HCT116 (cell line): ENCODE measurements around the gene DDX20. TPM values are rescaled to one million over a fixed set of nuclear protein-coding genes. Genes with fewer than 3 reads are reported as not detected.

Experiments used
- ATAC-seq: fragments of 200-7000 bp; cut with Tn5 transposase; 2 replicates; pipeline ENCODE4 v1.9.1; 2020; ENCODE audit warnings: mild to moderate bottlenecking, moderate library complexity
- BruUV-seq: library from RNA; stranded (reverse); fragments of 400-500 nt; replicated peaks from 2 replicates; lab custom pipeline; 2021; lab: Mats Ljungman, UMichigan
- CTCF ChIA-PET: fragments of 300-600 bp; sonication (Branson Sonifier 250); formaldehyde crosslinking; loops from one replicate; lab custom pipeline; 2021; ENCODE audit warnings: antibody characterized with exemption; lab: Charles Lee
- POLR2A ChIA-PET: fragments of 300-600, 350-600 bp; sonication (Branson Sonifier 250); formaldehyde crosslinking; loops from one replicate; lab custom pipeline; 2021; ENCODE audit warnings: antibody characterized with exemption; lab: Charles Lee
- RAD21 ChIA-PET, 2 experiments: fragments of 300-600 bp; sonication (Branson Sonifier 250); formaldehyde crosslinking; loops; one replicate each; lab custom pipeline; 2023; ENCODE audit warnings: low total read pairs in 2 of 2; ENCODE audit not compliant: uncharacterized antibody in 2 of 2, unreplicated experiment in 2 of 2, low non-redundant PET in 1 of 2; lab: Charles Lee
- DNase-seq: peaks from one replicate; pipeline ENCODE4 v3.0.0-alpha.2; 2010; ENCODE audit warnings: low read depth, low spot score
- H2AFZ ChIP-seq: fragments of 200-600 bp; shearing (Covaris generic), sonication (generic); 2 replicates; pipeline ENCODE4 v1.6.1; 2017; ENCODE audit warnings: low read depth, mixed run types, mixed read lengths, antibody characterized with exemption, low read length; ENCODE audit not compliant: poor library complexity, severe bottlenecking
- H3K27ac ChIP-seq: 2 replicates; pipeline ENCODE4 v1.5.1; 2012; ENCODE audit warnings: low read depth, low read length
- H3K27me3 ChIP-seq: fragments of 200-600 bp; sonication (generic); 2 replicates; pipeline ENCODE4 v1.6.1; 2016; ENCODE audit warnings: mixed run types, low read length, mixed read lengths; ENCODE audit not compliant: insufficient read depth
- H3K36me3 ChIP-seq, 2 experiments: fragments of 200-500 bp in 1 of 2; fragments of 200-600 bp in 1 of 2; sonication (Bioruptor generic) in 1 of 2; sonication (generic) in 1 of 2; 2 replicates each; pipeline versions ENCODE4 v1.5.1 to v1.6.1; 2014 to 2016; ENCODE audit warnings: low read length in 2 of 2, inconsistent platforms in 1 of 2, mixed read lengths in 1 of 2, mixed run types in 1 of 2; ENCODE audit not compliant: insufficient read depth in 2 of 2, control insufficient read depth in 1 of 2
- H3K4me1 ChIP-seq, 2 experiments: fragments of 200-600 bp in 1 of 2; sonication (generic) in 1 of 2; 2 replicates each; pipeline versions ENCODE4 v1.5.1 to v1.6.1; 2012 to 2017; ENCODE audit warnings: low read length in 2 of 2, inconsistent platforms in 1 of 2, mild to moderate bottlenecking in 1 of 2, mixed read lengths in 1 of 2, mixed run types in 1 of 2, moderate library complexity in 1 of 2; ENCODE audit not compliant: insufficient read depth in 2 of 2, control insufficient read depth in 1 of 2
- H3K4me2 ChIP-seq: fragments of 200-600 bp; sonication (generic); 2 replicates; pipeline ENCODE4 v1.6.1; 2017; ENCODE audit warnings: mixed run types, low read length, mixed read lengths
- H3K4me3 ChIP-seq, 2 experiments: fragments of 200-600 bp in 1 of 2; sonication (generic) in 1 of 2; replicated peaks in 1 of 2; 2 replicates each; pipeline ENCODE4 v1.5.1; 2011 to 2016; ENCODE audit warnings: low read length in 2 of 2, control low read depth in 1 of 2, low read depth in 1 of 2, mild to moderate bottlenecking in 1 of 2, mixed read lengths in 1 of 2, mixed run types in 1 of 2
- H3K79me2 ChIP-seq: fragments of 200-600 bp; sonication (generic); 2 replicates; pipeline ENCODE4 v1.6.1; 2017; ENCODE audit warnings: mild to moderate bottlenecking, mixed run types, low read length, moderate library complexity, mixed read lengths; ENCODE audit not compliant: insufficient read depth
- H3K9ac ChIP-seq: fragments of 200-600 bp; sonication (generic); 2 replicates; pipeline ENCODE4 v1.6.1; 2016; ENCODE audit warnings: low read length, mixed read lengths
- H3K9me2 ChIP-seq: fragments of 200-600 bp; sonication (generic), shearing (Covaris generic); 2 replicates; pipeline ENCODE4 v1.6.1; 2017; ENCODE audit warnings: mixed run types, mild to moderate bottlenecking, moderate library complexity; ENCODE audit not compliant: insufficient read depth
- H3K9me3 ChIP-seq, 2 experiments: fragments of 200-500 bp in 1 of 2; fragments of 200-600 bp in 1 of 2; sonication (Bioruptor generic) in 1 of 2; sonication (generic) in 1 of 2; 2 replicates each; pipeline ENCODE4 v1.6.1; 2014 to 2017; ENCODE audit warnings: low read length in 2 of 2, mixed read lengths in 2 of 2, inconsistent platforms in 1 of 2, low read depth in 1 of 2, mild to moderate bottlenecking in 1 of 2, mixed run types in 1 of 2, moderate library complexity in 1 of 2; ENCODE audit not compliant: control insufficient read depth in 1 of 2, insufficient read depth in 1 of 2
- H4K20me1 ChIP-seq: fragments of 200-600 bp; sonication (generic), shearing (Covaris generic); 2 replicates; pipeline ENCODE4 v1.6.1; 2017; ENCODE audit warnings: mixed run types, mild to moderate bottlenecking, moderate library complexity; ENCODE audit not compliant: insufficient read depth
- CEBPB ChIP-seq: IDR thresholded peaks from 2 replicates; pipeline ENCODE4 v1.6.1; 2012; ENCODE audit warnings: low read depth
- EGR1 ChIP-seq: IDR thresholded peaks from 2 replicates; pipeline ENCODE4 v1.6.1; 2012; ENCODE audit warnings: low read depth
- ELF1 ChIP-seq: IDR thresholded peaks from 2 replicates; pipeline ENCODE4 v1.6.1; 2012; ENCODE audit warnings: low read depth, borderline replicate concordance
- EZH2phosphoT487 ChIP-seq: fragments of 200-600 bp; IDR thresholded peaks from 2 replicates; pipeline ENCODE4 v1.6.1; 2018; ENCODE audit warnings: antibody characterized with exemption, borderline replicate concordance
- FOSL1 ChIP-seq: IDR thresholded peaks from 2 replicates; pipeline ENCODE4 v1.6.1; 2012; ENCODE audit warnings: low read depth
- JUND ChIP-seq: IDR thresholded peaks from 2 replicates; pipeline ENCODE4 v1.6.1; 2012
- POLR2AphosphoS5 ChIP-seq: IDR thresholded peaks from 2 replicates; pipeline ENCODE4 v1.6.1; 2011; ENCODE audit warnings: mild to moderate bottlenecking, low read depth, low read length, moderate library complexity
- SIN3A ChIP-seq: IDR thresholded peaks from 2 replicates; pipeline ENCODE4 v1.6.1; 2012; ENCODE audit warnings: low read depth
- SRF ChIP-seq: IDR thresholded peaks from 2 replicates; pipeline ENCODE4 v1.6.1; 2012; ENCODE audit warnings: low read depth
- TCF7L2 ChIP-seq: IDR thresholded peaks from 2 replicates; pipeline ENCODE4 v1.7.0; 2011; ENCODE audit warnings: borderline replicate concordance, inconsistent platforms; ENCODE audit not compliant: insufficient read depth, insufficient read length; ENCODE audit errors: extremely low read depth
- YY1 ChIP-seq: IDR thresholded peaks from 2 replicates; pipeline ENCODE4 v1.6.1; 2011; ENCODE audit warnings: low read length, low read depth, moderate library complexity, mild to moderate bottlenecking; ENCODE audit not compliant: insufficient replicate concordance; ENCODE audit errors: extremely low read depth
- ZNF274 ChIP-seq: fragments of 200-500 bp; sonication (Bioruptor generic); IDR thresholded peaks from 2 replicates; pipeline ENCODE4 v1.6.1; 2014; ENCODE audit warnings: mild to moderate bottlenecking, low read depth, low read length, inconsistent platforms
- intact Hi-C: fragments of 100-400 bp; cut with micrococcal nuclease; formaldehyde crosslinking; loops from 2 replicates; pipeline ENCODE4 v1.10.0; 2022
- total RNA-seq: library from RNA; stranded (reverse); gene quantifications from one replicate; pipeline ENCODE4 v1.2.1, GENCODE V29; 2021; ENCODE audit not compliant: unreplicated experiment
- TF ChIP-seq, protein P1 (sequence below), 3 experiments: fragments of 200-600 bp in 1 of 3; sonication (generic) in 1 of 3; IDR thresholded peaks in 2 of 3; conservative IDR thresholded peaks in 1 of 3; 2 replicates each; pipeline ENCODE4 v1.5.1; 2012 to 2017; ENCODE audit warnings: low read depth in 2 of 3, low read length in 2 of 3, antibody characterized with exemption in 1 of 3, borderline replicate concordance in 1 of 3, control low read depth in 1 of 3, mild to moderate bottlenecking in 1 of 3, mixed read lengths in 1 of 3, mixed run types in 1 of 3, moderate library complexity in 1 of 3; ENCODE audit not compliant: insufficient read depth in 1 of 3
- TF ChIP-seq, protein P2 (sequence below): IDR thresholded peaks from 2 replicates; pipeline ENCODE4 v1.6.1; 2012

DDX20 gene
- total RNA-seq, 1 experiment from 2014 or later = 14.9 TPM

DNA sequence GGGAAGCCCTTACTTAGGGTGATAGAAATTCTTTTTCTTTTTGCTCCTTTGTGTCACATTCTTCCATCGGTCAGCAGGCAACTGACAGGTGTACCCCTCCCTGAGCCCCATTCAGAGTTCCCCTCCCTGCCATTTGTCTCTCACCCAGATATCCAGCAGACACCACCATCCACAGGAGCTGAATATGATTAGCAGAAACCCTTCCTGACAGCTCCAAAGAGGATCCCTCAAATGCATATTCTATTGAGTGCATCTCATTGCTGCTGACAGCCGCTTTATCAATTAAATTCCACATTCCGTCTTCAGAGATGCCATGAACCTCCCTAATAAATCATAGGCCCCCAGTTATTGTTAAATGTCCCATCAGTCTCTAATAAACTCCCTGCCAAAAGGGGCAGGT, 6.1 kb upstream of the DDX20 start:
- Histone ChIP-seq H2AFZ (no peak overlapping the region), H3K4me1 (peaks cover 5 to 12% of the 10 kb centered on the region in 2 experiments), H3K27ac (no peak overlapping the region)
- no TSS peak for BruUV-seq
- TF ChIP-seq FOSL1 = no peak
- no peak for TF ChIP-seq YY1
- TF ChIP-seq CEBPB = no peak
- TF ChIP-seq JUND = no peak
- TF ChIP-seq EZH2phosphoT487 = no peak
- no peak for TF ChIP-seq EGR1
- TF ChIP-seq ZNF274 = no peak
- TF ChIP-seq, protein P1, sequence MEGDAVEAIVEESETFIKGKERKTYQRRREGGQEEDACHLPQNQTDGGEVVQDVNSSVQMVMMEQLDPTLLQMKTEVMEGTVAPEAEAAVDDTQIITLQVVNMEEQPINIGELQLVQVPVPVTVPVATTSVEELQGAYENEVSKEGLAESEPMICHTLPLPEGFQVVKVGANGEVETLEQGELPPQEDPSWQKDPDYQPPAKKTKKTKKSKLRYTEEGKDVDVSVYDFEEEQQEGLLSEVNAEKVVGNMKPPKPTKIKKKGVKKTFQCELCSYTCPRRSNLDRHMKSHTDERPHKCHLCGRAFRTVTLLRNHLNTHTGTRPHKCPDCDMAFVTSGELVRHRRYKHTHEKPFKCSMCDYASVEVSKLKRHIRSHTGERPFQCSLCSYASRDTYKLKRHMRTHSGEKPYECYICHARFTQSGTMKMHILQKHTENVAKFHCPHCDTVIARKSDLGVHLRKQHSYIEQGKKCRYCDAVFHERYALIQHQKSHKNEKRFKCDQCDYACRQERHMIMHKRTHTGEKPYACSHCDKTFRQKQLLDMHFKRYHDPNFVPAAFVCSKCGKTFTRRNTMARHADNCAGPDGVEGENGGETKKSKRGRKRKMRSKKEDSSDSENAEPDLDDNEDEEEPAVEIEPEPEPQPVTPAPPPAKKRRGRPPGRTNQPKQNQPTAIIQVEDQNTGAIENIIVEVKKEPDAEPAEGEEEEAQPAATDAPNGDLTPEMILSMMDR (IDR thresholded peaks at IDR 0.05 in 2 of 3, conservative IDR thresholded peaks at IDR 0.05 in 1 of 3; ENCODE audit: borderline replicate concordance in 1 of 3, insufficient read depth in 1 of 3, low read depth in 2 of 3, low read length in 2 of 3) = no peak
- TF ChIP-seq, all 23 proteins: peak for 0
- no peaks in the 10 kb centered on the region for H3K79me2 ChIP-seq
- no peaks in the 10 kb centered on the region for H3K27me3 ChIP-seq
- intact Hi-C loops = no loop called here
- no peaks in the 10 kb centered on the region for H3K9me3 ChIP-seq
- H3K4me2 ChIP-seq = no peak overlapping the region
- ChIA-PET CTCF (interaction anchor here (0.8 to 3.8 kb wide), 2 partner anchors 11 to 35 kb away, joined by 5 to 20 read pairs; partner anchors contain the start of gene INKA2), POLR2A (no interaction called here), RAD21 (no interaction called here)
- no peak overlapping the region for H3K4me3 ChIP-seq
- H3K9ac ChIP-seq = no peak overlapping the region
- ATAC-seq (no peak), DNase-seq (no peak)
- no peaks in the 10 kb centered on the region for H3K36me3 ChIP-seq
- no peaks in the 10 kb centered on the region for H3K9me2 ChIP-seq
- H4K20me1 ChIP-seq = no peaks in the 10 kb centered on the region

DNA sequence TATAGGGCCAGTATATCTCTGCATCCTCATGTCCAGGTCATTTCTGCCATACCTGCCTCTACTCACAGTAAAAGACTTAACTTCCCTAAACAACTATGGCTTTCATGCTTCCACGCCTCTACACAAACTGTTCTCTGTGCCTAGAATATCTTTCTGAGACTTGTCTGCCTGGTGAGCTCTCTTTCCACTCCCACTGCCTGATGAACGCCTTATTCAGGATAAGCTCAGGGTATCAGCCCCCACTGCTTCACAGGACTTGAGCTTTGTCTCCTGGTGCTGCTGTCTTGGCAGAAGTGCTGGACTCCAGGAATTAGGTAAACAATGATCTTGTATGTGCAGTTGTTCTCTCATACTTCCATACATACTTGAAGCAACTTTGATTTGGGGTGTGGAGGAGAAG, 4.8 kb upstream of the DDX20 start:
- no peak for ATAC-seq
- H4K20me1 ChIP-seq = no peaks in the 10 kb centered on the region
- H2AFZ ChIP-seq = no peak overlapping the region
- H3K4me2 ChIP-seq = no peak overlapping the region
- ChIA-PET POLR2A (no interaction called here), RAD21 (no interaction called here), CTCF (interaction anchor here (2.6 to 3.8 kb wide), 2 partner anchors 36 to 269 kb away, joined by 7 to 20 read pairs; no protein-coding TSS in a partner anchor)
- TF ChIP-seq ELF1 = no peak
- no peak for TF ChIP-seq SIN3A
- TF ChIP-seq CEBPB = no peak
- TF ChIP-seq, protein P1 (IDR thresholded peaks at IDR 0.05 in 2 of 3, conservative IDR thresholded peaks at IDR 0.05 in 1 of 3; ENCODE audit: borderline replicate concordance in 1 of 3, insufficient read depth in 1 of 3, low read depth in 2 of 3, low read length in 2 of 3) = no peak
- TF ChIP-seq POLR2AphosphoS5 = no peak
- no peak for TF ChIP-seq JUND
- TF ChIP-seq, protein P2, sequence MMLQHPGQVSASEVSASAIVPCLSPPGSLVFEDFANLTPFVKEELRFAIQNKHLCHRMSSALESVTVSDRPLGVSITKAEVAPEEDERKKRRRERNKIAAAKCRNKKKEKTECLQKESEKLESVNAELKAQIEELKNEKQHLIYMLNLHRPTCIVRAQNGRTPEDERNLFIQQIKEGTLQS = no peak
- TF ChIP-seq TCF7L2 = no peak
- TF ChIP-seq SRF = no peak
- H3K27me3 ChIP-seq = no peaks in the 10 kb centered on the region
- no peak for DNase-seq
- H3K4me3 ChIP-seq = no peak overlapping the region
- no peaks in the 10 kb centered on the region for H3K36me3 ChIP-seq
- intact Hi-C loops = no loop called here
- H3K9ac ChIP-seq = no peak overlapping the region
- H3K79me2 ChIP-seq = peaks cover 1% of the 10 kb centered on the region; the same call in 1 of the 2 replicates
- H3K27ac ChIP-seq = no peak overlapping the region
- peaks cover 6 to 16% of the 10 kb centered on the region in 2 experiments for H3K4me1 ChIP-seq
- no peaks in the 10 kb centered on the region for H3K9me3 ChIP-seq
- no peaks in the 10 kb centered on the region for H3K9me2 ChIP-seq
- no TSS peak for BruUV-seq
